HEK293 (cell line): ENCODE data around the gene NFE2L3.

Source experiments
- RBAK ChIP-seq: fragments of 450-650 bp; formaldehyde crosslinking; IDR thresholded peaks from 2 replicates; pipeline ENCODE4 v1.5.1; 2016; ENCODE audit warnings: missing biosample characterization, missing genetic modification characterization
- YY1 ChIP-seq: fragments of 450-650 bp; formaldehyde crosslinking; IDR thresholded peaks from 2 replicates; pipeline ENCODE4 v1.5.1; 2018; ENCODE audit warnings: missing biosample characterization, missing genetic modification characterization
- ZBTB1 ChIP-seq: fragments of 450-650 bp; formaldehyde crosslinking; IDR thresholded peaks from 2 replicates; pipeline ENCODE4 v1.5.1; 2016; ENCODE audit warnings: missing biosample characterization, missing genetic modification characterization
- ZBTB8A ChIP-seq: fragments of 450-650 bp; formaldehyde crosslinking; IDR thresholded peaks from 2 replicates; pipeline ENCODE4 v1.5.1; 2016; ENCODE audit warnings: missing biosample characterization, missing genetic modification characterization
- ZNF354C ChIP-seq: fragments of 450-650 bp; formaldehyde crosslinking; IDR thresholded peaks from 2 replicates; pipeline ENCODE4 v1.5.1; 2016; ENCODE audit warnings: missing biosample characterization, missing genetic modification characterization, low read depth, borderline replicate concordance
- ZNF423 ChIP-seq: fragments of 450-650 bp; formaldehyde crosslinking; IDR thresholded peaks from 2 replicates; pipeline ENCODE4 v1.5.1; 2016; ENCODE audit warnings: missing biosample characterization, missing genetic modification characterization
- ZNF514 ChIP-seq: fragments of 450-650 bp; formaldehyde crosslinking; IDR thresholded peaks from 2 replicates; pipeline ENCODE4 v1.5.1; 2016; ENCODE audit warnings: missing biosample characterization, missing genetic modification characterization
- ZNF830 ChIP-seq: fragments of 450-650 bp; IDR thresholded peaks from 2 replicates; pipeline ENCODE4 v1.5.0; 2018; ENCODE audit warnings: missing biosample characterization, missing genetic modification characterization, low read depth, mild to moderate bottlenecking, moderate library complexity
- ZNF843 ChIP-seq: fragments of 450-650 bp; formaldehyde crosslinking; IDR thresholded peaks from 2 replicates; pipeline ENCODE4 v1.5.1; 2016; ENCODE audit warnings: missing biosample characterization, missing genetic modification characterization
- TF ChIP-seq, protein P1 (sequence below): fragments of 450-650 bp; formaldehyde crosslinking; IDR thresholded peaks from 2 replicates; pipeline ENCODE4 v1.5.1; 2016; ENCODE audit warnings: missing biosample characterization, missing genetic modification characterization
- TF ChIP-seq, protein P2 (sequence below): fragments of 450-650 bp; formaldehyde crosslinking; IDR thresholded peaks from 2 replicates; pipeline ENCODE4 v1.5.1; 2016; ENCODE audit warnings: missing biosample characterization, missing genetic modification characterization

DNA sequence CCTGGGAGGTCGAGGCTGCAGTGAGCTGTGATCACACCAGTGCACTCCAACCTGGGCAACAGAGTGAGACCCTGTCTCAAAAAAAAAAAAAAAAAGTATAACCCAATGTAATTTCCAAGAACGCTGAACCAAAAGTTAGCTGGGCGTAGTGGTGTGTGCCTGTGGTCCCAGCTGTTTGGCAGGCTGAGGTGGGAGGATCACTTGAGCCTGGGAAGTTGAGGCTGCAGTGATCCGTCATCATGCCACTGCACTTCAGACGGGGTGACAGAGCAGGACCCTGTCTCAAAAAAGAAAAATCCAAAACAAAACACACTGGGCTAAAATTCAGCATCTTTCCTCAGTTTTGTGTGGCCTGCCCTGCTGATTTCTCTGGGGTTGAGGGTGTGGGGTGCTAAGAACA is 27.4 kb downstream of the NFE2L3 start:
- TF ChIP-seq ZNF514 (tag by site-specific recombination), result no peak
- TF ChIP-seq, protein P1, sequence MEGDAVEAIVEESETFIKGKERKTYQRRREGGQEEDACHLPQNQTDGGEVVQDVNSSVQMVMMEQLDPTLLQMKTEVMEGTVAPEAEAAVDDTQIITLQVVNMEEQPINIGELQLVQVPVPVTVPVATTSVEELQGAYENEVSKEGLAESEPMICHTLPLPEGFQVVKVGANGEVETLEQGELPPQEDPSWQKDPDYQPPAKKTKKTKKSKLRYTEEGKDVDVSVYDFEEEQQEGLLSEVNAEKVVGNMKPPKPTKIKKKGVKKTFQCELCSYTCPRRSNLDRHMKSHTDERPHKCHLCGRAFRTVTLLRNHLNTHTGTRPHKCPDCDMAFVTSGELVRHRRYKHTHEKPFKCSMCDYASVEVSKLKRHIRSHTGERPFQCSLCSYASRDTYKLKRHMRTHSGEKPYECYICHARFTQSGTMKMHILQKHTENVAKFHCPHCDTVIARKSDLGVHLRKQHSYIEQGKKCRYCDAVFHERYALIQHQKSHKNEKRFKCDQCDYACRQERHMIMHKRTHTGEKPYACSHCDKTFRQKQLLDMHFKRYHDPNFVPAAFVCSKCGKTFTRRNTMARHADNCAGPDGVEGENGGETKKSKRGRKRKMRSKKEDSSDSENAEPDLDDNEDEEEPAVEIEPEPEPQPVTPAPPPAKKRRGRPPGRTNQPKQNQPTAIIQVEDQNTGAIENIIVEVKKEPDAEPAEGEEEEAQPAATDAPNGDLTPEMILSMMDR, result no peak
- TF ChIP-seq ZNF830 (tag by site-specific recombination), result no peak
- TF ChIP-seq ZBTB1 (tag by site-specific recombination), result no peak
- no peak for TF ChIP-seq YY1 (tag by site-specific recombination)
- TF ChIP-seq, protein P2, sequence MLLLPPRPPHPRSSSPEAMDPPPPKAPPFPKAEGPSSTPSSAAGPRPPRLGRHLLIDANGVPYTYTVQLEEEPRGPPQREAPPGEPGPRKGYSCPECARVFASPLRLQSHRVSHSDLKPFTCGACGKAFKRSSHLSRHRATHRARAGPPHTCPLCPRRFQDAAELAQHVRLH, result no peak
- no peak for TF ChIP-seq ZNF423 (tag by site-specific recombination)
- no peak for TF ChIP-seq ZNF354C (tag by site-specific recombination)
- TF ChIP-seq ZNF843, result no peak
- no peak for TF ChIP-seq RBAK
- no peak for TF ChIP-seq ZBTB8A (tag by site-specific recombination)
